Stimulated activated naive CD8-positive, alpha-beta T cell treated with anti-CD3 and anti-CD28 coated beads, Interleukin-15, Interleukin-2, amounts not matched to agents 100 ng/mL and 50 ng/mL, for 24 hours (primary cell): ENCODE data around the gene KRTAP5-2.
"Not testable (repeated sequence)": the region's sequence is repeated elsewhere in the genome, so short reads cannot be mapped to it uniquely, and the experiment has no call there.

ENCODE experiments used
- H3K27ac Mint-ChIP-seq: one replicate; pipeline ENCODE4 v1.8.0; 2021; ENCODE audit warnings: mild to moderate bottlenecking, mixed read lengths
- H3K27me3 Mint-ChIP-seq: one replicate; pipeline ENCODE4 v1.8.0; 2021; ENCODE audit warnings: mixed read lengths
- H3K36me3 Mint-ChIP-seq: one replicate; pipeline ENCODE4 v1.8.0; 2021; ENCODE audit warnings: low read depth, mixed read lengths
- H3K4me1 Mint-ChIP-seq: one replicate; pipeline ENCODE4 v1.8.0; 2021; ENCODE audit warnings: low read depth, mixed read lengths
- H3K4me3 Mint-ChIP-seq: one replicate; pipeline ENCODE4 v1.8.0; 2021; ENCODE audit warnings: mild to moderate bottlenecking, mixed read lengths
- H3K9me3 Mint-ChIP-seq: one replicate; pipeline ENCODE4 v1.8.0; 2021; ENCODE audit warnings: mixed read lengths

The KRTAP5-2 gene

GRCh38 chr11:1586699-1587098, 11.4 kb downstream of the KRTAP5-2 start:
- no peaks in the 10 kb centered on the region for H3K36me3 Mint-ChIP-seq
- H3K4me3 Mint-ChIP-seq, result no peak overlapping the region
- no peak overlapping the region for H3K27ac Mint-ChIP-seq
- H3K4me1 Mint-ChIP-seq, result peaks cover 18% of the 10 kb centered on the region
- H3K27me3 Mint-ChIP-seq, result peaks cover 16% of the 10 kb centered on the region
- H3K9me3 Mint-ChIP-seq, result peaks cover 4% of the 10 kb centered on the region

GRCh38 chr11:1584661-1585370, 13.3 kb downstream of the KRTAP5-2 start, which contains the start of gene KRTAP5-1:
TSS of gene KRTAP5-1 (minus strand) at chr11:1585283. CDS start at chr11:1585249, 34 bp downstream.
- Mint-ChIP-seq H3K4me1 (peaks cover 18% of the 10 kb centered on the region), H3K27me3 (peaks cover 16% of the 10 kb centered on the region)
- not testable (repeated sequence) for H3K36me3 Mint-ChIP-seq, H3K9me3 Mint-ChIP-seq, H3K27ac Mint-ChIP-seq, H3K4me3 Mint-ChIP-seq

- H3K36me3 Mint-ChIP-seq, H3K4me1 Mint-ChIP-seq, H3K4me3 Mint-ChIP-seq, H3K9me3 Mint-ChIP-seq, H3K27ac Mint-ChIP-seq: not testable (repeated sequence)
- H3K27me3 Mint-ChIP-seq, result peaks cover 16% of the 10 kb centered on the region
These were observed 15.2 kb downstream of the KRTAP5-2 start for GRCh38 chr11:1582909-1583308.

- Mint-ChIP-seq H3K4me3 (no peak overlapping the region), H3K9me3 (peaks cover 8% of the 10 kb centered on the region), H3K4me1 (peaks cover 6% of the 10 kb centered on the region), H3K27ac (no peak overlapping the region), H3K36me3 (no peaks in the 10 kb centered on the region), H3K27me3 (peaks cover 16% of the 10 kb centered on the region)
These were observed 16.1 kb downstream of the KRTAP5-2 start for GRCh38 chr11:1581976-1582375.

- no peaks in the 10 kb centered on the region for H3K36me3 Mint-ChIP-seq
- H3K27ac Mint-ChIP-seq, result no peak overlapping the region
- H3K27me3 Mint-ChIP-seq, result peaks cover 3% of the 10 kb centered on the region
- H3K9me3 Mint-ChIP-seq, result peaks cover 8% of the 10 kb centered on the region
- H3K4me1 Mint-ChIP-seq, result no peaks in the 10 kb centered on the region
- H3K4me3 Mint-ChIP-seq, result no peak overlapping the region
These were observed 21.3 kb downstream of the KRTAP5-2 start for GRCh38 chr11:1576825-1577224.

GRCh38 chr11:1575756-1576155, 22.3 kb downstream of the KRTAP5-2 start:
- H3K36me3 Mint-ChIP-seq, H3K4me1 Mint-ChIP-seq, H3K27ac Mint-ChIP-seq, H3K27me3 Mint-ChIP-seq, H3K9me3 Mint-ChIP-seq, H3K4me3 Mint-ChIP-seq: not testable (repeated sequence)

- H3K4me3 Mint-ChIP-seq, result no peak overlapping the region
- H3K4me1 Mint-ChIP-seq, result peaks cover 3% of the 10 kb centered on the region
- H3K27ac Mint-ChIP-seq, result no peak overlapping the region
- H3K27me3 Mint-ChIP-seq, result peaks cover 3% of the 10 kb centered on the region
- H3K36me3 Mint-ChIP-seq, result no peaks in the 10 kb centered on the region
- H3K9me3 Mint-ChIP-seq, result peaks cover 8% of the 10 kb centered on the region
These were observed 23.2 kb downstream of the KRTAP5-2 start for GRCh38 chr11:1574933-1575242.

- H3K4me1 Mint-ChIP-seq, result peaks cover 5% of the 10 kb centered on the region
- no peaks in the 10 kb centered on the region for H3K36me3 Mint-ChIP-seq
- H3K27me3 Mint-ChIP-seq, result peaks cover 3% of the 10 kb centered on the region
- H3K27ac Mint-ChIP-seq, result no peak overlapping the region
- no peak overlapping the region for H3K4me3 Mint-ChIP-seq
- H3K9me3 Mint-ChIP-seq, result peaks cover 8% of the 10 kb centered on the region
These were observed 23.7 kb downstream of the KRTAP5-2 start for GRCh38 chr11:1574238-1574932.

GRCh38 chr11:1573903-1574237, 24.2 kb downstream of the KRTAP5-2 start:
- Mint-ChIP-seq H3K9me3 (peaks cover 8% of the 10 kb centered on the region), H3K36me3 (no peaks in the 10 kb centered on the region), H3K27me3 (peaks cover 3% of the 10 kb centered on the region), H3K4me3 (peak overlapping the region; percentile 48), H3K4me1 (peaks cover 8% of the 10 kb centered on the region), H3K27ac (no peak overlapping the region)

GRCh38 chr11:1573077-1573902, 24.8 kb downstream of the KRTAP5-2 start:
- Mint-ChIP-seq H3K36me3 (no peaks in the 10 kb centered on the region), H3K4me1 (peaks cover 8% of the 10 kb centered on the region), H3K27me3 (no peaks in the 10 kb centered on the region), H3K27ac (no peak overlapping the region), H3K4me3 (peak overlapping the region; percentile 48), H3K9me3 (peaks cover 3% of the 10 kb centered on the region)

- H3K4me3 Mint-ChIP-seq, result no peak within 1 kb of the TSS
These were observed 25.7 kb downstream of the KRTAP5-2 start, which contains the start of gene DUSP8 for GRCh38 chr11:1572197-1573076. TSS of gene DUSP8 (minus strand) at chr11:1572271. CDS start at chr11:1565826, 6,445 bp downstream.

GRCh38 chr11:1571760-1572196, 26.3 kb downstream of the KRTAP5-2 start:
- no peak overlapping the region for H3K4me3 Mint-ChIP-seq
- H3K27me3 Mint-ChIP-seq, result no peaks in the 10 kb centered on the region
- no peaks in the 10 kb centered on the region for H3K36me3 Mint-ChIP-seq
- H3K27ac Mint-ChIP-seq, result no peak overlapping the region
- no peaks in the 10 kb centered on the region for H3K9me3 Mint-ChIP-seq
- H3K4me1 Mint-ChIP-seq, result peaks cover 8% of the 10 kb centered on the region

More at GRCh38 chr11:1572197-1573076, 25.7 kb downstream of the KRTAP5-2 start, which contains the start of gene DUSP8:
- no peaks in the 10 kb centered on the region for H3K36me3 Mint-ChIP-seq
- no peaks in the 10 kb centered on the region for H3K27me3 Mint-ChIP-seq
- H3K27ac Mint-ChIP-seq, result no peak within 1 kb of the TSS
- H3K4me1 Mint-ChIP-seq, result peaks cover 8% of the 10 kb centered on the region
- H3K9me3 Mint-ChIP-seq, result no peaks in the 10 kb centered on the region

- no peak overlapping the region for H3K27ac Mint-ChIP-seq
- no peaks in the 10 kb centered on the region for H3K27me3 Mint-ChIP-seq
- H3K4me3 Mint-ChIP-seq, result peak overlapping the region; percentile 20
- peaks cover 8% of the 10 kb centered on the region for H3K4me1 Mint-ChIP-seq
- H3K9me3 Mint-ChIP-seq, result no peaks in the 10 kb centered on the region
- H3K36me3 Mint-ChIP-seq, result no peaks in the 10 kb centered on the region
These were observed 27.0 kb downstream of the KRTAP5-2 start for GRCh38 chr11:1570896-1571759.

- H3K27ac Mint-ChIP-seq, result no peak overlapping the region
- peaks cover 8% of the 10 kb centered on the region for H3K4me1 Mint-ChIP-seq
- no peaks in the 10 kb centered on the region for H3K9me3 Mint-ChIP-seq
- H3K4me3 Mint-ChIP-seq, result peak overlapping the region; percentile 20
- H3K36me3 Mint-ChIP-seq, result no peaks in the 10 kb centered on the region
- no peaks in the 10 kb centered on the region for H3K27me3 Mint-ChIP-seq
These were observed 27.6 kb downstream of the KRTAP5-2 start for GRCh38 chr11:1570531-1570895.
